Endothelial cell (in vitro differentiated cells): ENCODE measurements around the gene POFUT2. TPM values are rescaled to one million over a fixed set of nuclear protein-coding genes. Genes with fewer than 3 reads are reported as not detected.

Source experiments
- DNase-seq: peaks from one replicate; pipeline ENCODE4 v3.0.0; 2021; ENCODE audit warnings: low spot score
- H3K27ac Mint-ChIP-seq: one replicate; pipeline ENCODE4 v1.8.0; 2021; ENCODE audit warnings: mixed read lengths, inconsistent platforms; ENCODE audit not compliant: unreplicated experiment
- H3K27me3 Mint-ChIP-seq: one replicate; pipeline ENCODE4 v1.8.0; 2021; ENCODE audit warnings: mild to moderate bottlenecking, moderate library complexity, mixed read lengths, inconsistent platforms; ENCODE audit not compliant: unreplicated experiment
- H3K36me3 Mint-ChIP-seq: one replicate; pipeline ENCODE4 v1.8.0; 2021; ENCODE audit warnings: mild to moderate bottlenecking, low read depth, mixed read lengths, inconsistent platforms; ENCODE audit not compliant: unreplicated experiment
- H3K4me1 Mint-ChIP-seq: one replicate; pipeline ENCODE4 v1.8.0; 2021; ENCODE audit warnings: mild to moderate bottlenecking, mixed read lengths, inconsistent platforms; ENCODE audit not compliant: unreplicated experiment
- H3K4me3 Mint-ChIP-seq: one replicate; pipeline ENCODE4 v1.8.0; 2021; ENCODE audit warnings: mild to moderate bottlenecking, mixed read lengths, inconsistent platforms; ENCODE audit not compliant: unreplicated experiment
- H3K9me3 Mint-ChIP-seq: one replicate; pipeline ENCODE4 v1.8.0; 2021; ENCODE audit warnings: mixed read lengths, inconsistent platforms; ENCODE audit not compliant: unreplicated experiment
- CTCF ChIP-seq: fragments of 200-600 bp; sonication (generic); IDR thresholded peaks from one replicate; pipeline ENCODE4 v1.5.0; 2021; ENCODE audit warnings: antibody characterized with exemption; ENCODE audit not compliant: unreplicated experiment
- total RNA-seq: library from RNA; stranded (reverse); fragmentation: NEBNext Ultra II Directional; extraction: Animal tissue kit (Norgen Biotek cat#: 25700); gene quantifications from one replicate; pipeline ENCODE4 v1.2.1, GENCODE V29; 2021; ENCODE audit not compliant: unreplicated experiment

POFUT2 gene
- total RNA-seq, 1 donor from 2014 or later = 37.8 TPM

- peaks cover 3% of the 10 kb centered on the region for H3K27me3 Mint-ChIP-seq
- H3K9me3 Mint-ChIP-seq = no peaks in the 10 kb centered on the region
- DNase-seq = no peak
- no peaks in the 10 kb centered on the region for H3K4me1 Mint-ChIP-seq
- peaks cover 5% of the 10 kb centered on the region for H3K36me3 Mint-ChIP-seq
- TF ChIP-seq CTCF = no peak
- no peak overlapping the region for H3K27ac Mint-ChIP-seq
- no peak overlapping the region for H3K4me3 Mint-ChIP-seq
Measured at GRCh38 chr21:45225041-45225740, 62.5 kb downstream of the POFUT2 start.

- Mint-ChIP-seq H3K4me3 (no peak overlapping the region), H3K4me1 (no peaks in the 10 kb centered on the region), H3K9me3 (no peaks in the 10 kb centered on the region), H3K36me3 (peaks cover 5% of the 10 kb centered on the region), H3K27me3 (peaks cover 1% of the 10 kb centered on the region), H3K27ac (no peak overlapping the region)
- no peak for TF ChIP-seq CTCF
- no peak for DNase-seq
Measured at GRCh38 chr21:45224189-45224938, 63.3 kb downstream of the POFUT2 start.

GRCh38 chr21:45223236-45224185, 64.2 kb downstream of the POFUT2 start:
- DNase-seq = no peak
- Mint-ChIP-seq H3K4me3 (no peak overlapping the region), H3K9me3 (no peaks in the 10 kb centered on the region), H3K4me1 (no peaks in the 10 kb centered on the region), H3K36me3 (peaks cover 5% of the 10 kb centered on the region), H3K27ac (no peak overlapping the region), H3K27me3 (peaks cover 1% of the 10 kb centered on the region)
- no peak for TF ChIP-seq CTCF

GRCh38 chr21:45222001-45222400, 65.7 kb downstream of the POFUT2 start:
- no peak overlapping the region for H3K4me3 Mint-ChIP-seq
- DNase-seq = no peak
- peaks cover 1% of the 10 kb centered on the region for H3K27me3 Mint-ChIP-seq
- H3K36me3 Mint-ChIP-seq = peaks cover 14% of the 10 kb centered on the region
- no peak overlapping the region for H3K27ac Mint-ChIP-seq
- H3K9me3 Mint-ChIP-seq = no peaks in the 10 kb centered on the region
- TF ChIP-seq CTCF = no peak
- H3K4me1 Mint-ChIP-seq = no peaks in the 10 kb centered on the region
